Measurements from ENCODE around the gene NDUFA8. TPM values are rescaled to one million over a fixed set of nuclear protein-coding genes. Genes with fewer than 3 reads are reported as not detected.
A peak's percentile ranks its signal among the peaks of the same experiment; 100 is the strongest.

NDUFA8 gene
- polyA plus RNA-seq, 1 donor (not counting 4 experiments of a cell fraction or from before 2014, with no cell fraction given), result 105 TPM

DNA sequence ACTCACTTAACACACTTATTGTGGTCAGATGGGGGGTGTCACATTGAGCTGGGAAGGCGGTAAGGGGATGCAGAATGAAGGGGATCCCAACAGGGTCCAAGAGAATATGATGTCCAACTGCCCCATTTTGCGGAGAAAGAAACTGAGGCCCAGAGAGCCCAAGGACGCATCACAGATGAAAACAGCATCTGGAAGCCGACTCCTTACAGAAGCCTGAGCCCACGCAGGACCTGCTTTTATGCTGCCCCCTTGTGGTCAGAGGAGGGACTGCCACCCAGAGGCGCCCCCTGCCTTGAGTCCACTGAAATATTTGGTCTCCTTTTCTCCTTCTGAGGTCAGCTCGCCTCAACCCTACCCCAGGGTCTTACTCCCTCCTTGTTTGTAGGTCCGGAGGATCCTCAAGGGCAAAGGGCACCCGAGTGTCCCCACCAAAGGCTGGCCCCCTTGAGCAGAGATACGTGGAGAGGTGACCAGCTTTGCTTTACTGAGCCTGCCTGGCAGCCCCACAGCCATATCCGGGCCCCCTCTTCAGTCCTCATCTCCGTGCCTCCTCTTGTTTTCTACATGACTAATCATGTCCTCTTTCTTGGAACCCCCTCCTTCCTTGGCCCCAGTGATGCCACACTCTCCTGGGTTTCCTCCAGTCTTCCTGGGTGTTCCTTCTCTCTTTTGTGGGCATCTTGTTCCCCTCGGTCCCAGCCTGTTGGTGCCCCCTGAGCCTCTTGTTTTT, 36.5 kb downstream of the NDUFA8 start:
- Histone ChIP-seq H3K4me1 (ENCODE audit: control insufficient read depth, extremely low read depth, insufficient read depth, low read length) (peaks cover 22% of the 10 kb centered on the region), H3K4me3 (ENCODE audit: control insufficient read depth in 2 of 3, extremely low read depth in 1 of 3, insufficient read depth in 2 of 3, low read depth in 1 of 3, low read length in 3 of 3) (no peak overlapping the region), H3K27me3 (ENCODE audit: control insufficient read depth, extremely low read depth, insufficient read depth, low read length) (peaks cover 3% of the 10 kb centered on the region), H3K4me2 (ENCODE audit: control insufficient read depth, extremely low read depth, insufficient read depth, low read depth, low read length) (peak overlapping the region; percentile 22), H4K20me1 (ENCODE audit: control insufficient read depth, extremely low read depth, insufficient read depth, low read length) (no peaks in the 10 kb centered on the region), H3K9ac (ENCODE audit: control insufficient read depth, extremely low read depth, insufficient read depth, low read length) (no peak overlapping the region), H3K9me3 (ENCODE audit: control insufficient read depth, low read depth, low read length) (no peaks in the 10 kb centered on the region), H3K27ac (ENCODE audit: control insufficient read depth, insufficient read depth, low read length) (no peak overlapping the region), H2AFZ (ENCODE audit: control insufficient read depth, low read length) (no peak overlapping the region), H3K79me2 (ENCODE audit: control insufficient read depth, insufficient read depth, low read length) (no peaks in the 10 kb centered on the region), H3K9me1 (ENCODE audit: control insufficient read depth, extremely low read depth, insufficient read depth, low read length) (no peaks in the 10 kb centered on the region), H3K36me3 (ENCODE audit: control insufficient read depth in 2 of 2, extremely low read depth in 1 of 2, insufficient read depth in 2 of 2, low read length in 2 of 2) (no peaks in the 10 kb centered on the region)
- dilution Hi-C loops (cut with MboI; ENCODE audit: extremely low pct_ligation_motif_present, low sequenced_read_pairs), result no loop called here
- no peak for TF ChIP-seq EZH2 (IDR thresholded peaks at IDR 0.05; ENCODE audit: low read length)
- TF ChIP-seq, protein P1, sequence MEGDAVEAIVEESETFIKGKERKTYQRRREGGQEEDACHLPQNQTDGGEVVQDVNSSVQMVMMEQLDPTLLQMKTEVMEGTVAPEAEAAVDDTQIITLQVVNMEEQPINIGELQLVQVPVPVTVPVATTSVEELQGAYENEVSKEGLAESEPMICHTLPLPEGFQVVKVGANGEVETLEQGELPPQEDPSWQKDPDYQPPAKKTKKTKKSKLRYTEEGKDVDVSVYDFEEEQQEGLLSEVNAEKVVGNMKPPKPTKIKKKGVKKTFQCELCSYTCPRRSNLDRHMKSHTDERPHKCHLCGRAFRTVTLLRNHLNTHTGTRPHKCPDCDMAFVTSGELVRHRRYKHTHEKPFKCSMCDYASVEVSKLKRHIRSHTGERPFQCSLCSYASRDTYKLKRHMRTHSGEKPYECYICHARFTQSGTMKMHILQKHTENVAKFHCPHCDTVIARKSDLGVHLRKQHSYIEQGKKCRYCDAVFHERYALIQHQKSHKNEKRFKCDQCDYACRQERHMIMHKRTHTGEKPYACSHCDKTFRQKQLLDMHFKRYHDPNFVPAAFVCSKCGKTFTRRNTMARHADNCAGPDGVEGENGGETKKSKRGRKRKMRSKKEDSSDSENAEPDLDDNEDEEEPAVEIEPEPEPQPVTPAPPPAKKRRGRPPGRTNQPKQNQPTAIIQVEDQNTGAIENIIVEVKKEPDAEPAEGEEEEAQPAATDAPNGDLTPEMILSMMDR (optimal IDR thresholded peaks at IDR 0.05 in 1 of 3, IDR thresholded peaks at IDR 0.05 in 1 of 3, conservative IDR thresholded peaks at IDR 0.05 in 1 of 3; ENCODE audit: extremely low read depth in 1 of 3, insufficient read depth in 2 of 3, low read length in 3 of 3), result peak; percentile 98 to 100 (median 100)
- FAIRE-seq, result peak; percentile 73
- no peak for DNase-seq (ENCODE audit: low read depth, low spot score)

DNA sequence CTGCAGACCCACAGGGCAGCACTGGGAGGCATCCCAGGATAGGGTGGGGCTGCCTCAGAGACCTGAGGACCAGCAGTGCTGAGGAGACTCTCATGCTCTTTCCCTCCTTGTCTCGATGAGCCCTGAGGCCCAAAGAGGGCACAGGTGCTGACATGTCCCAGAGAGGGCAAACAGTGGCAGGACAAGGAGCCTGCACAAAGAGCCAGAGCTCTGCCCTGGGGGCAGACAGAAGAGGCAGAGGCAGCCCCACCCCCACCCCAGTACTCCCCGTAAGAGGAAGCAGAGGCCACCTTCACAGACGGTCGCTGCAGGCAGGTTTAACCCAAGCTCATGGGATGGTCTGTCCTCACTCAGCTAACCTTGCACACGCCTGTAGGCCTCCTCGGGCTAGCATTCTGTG, 37.1 kb downstream of the NDUFA8 start:
- Histone ChIP-seq H2AFZ (ENCODE audit: control insufficient read depth, low read length) (no peak overlapping the region), H3K9ac (ENCODE audit: control insufficient read depth, extremely low read depth, insufficient read depth, low read length) (no peak overlapping the region), H3K4me1 (ENCODE audit: control insufficient read depth, extremely low read depth, insufficient read depth, low read length) (peaks cover 22% of the 10 kb centered on the region), H3K79me2 (ENCODE audit: control insufficient read depth, insufficient read depth, low read length) (no peaks in the 10 kb centered on the region), H3K27me3 (ENCODE audit: control insufficient read depth, extremely low read depth, insufficient read depth, low read length) (peaks cover 3% of the 10 kb centered on the region), H3K4me3 (ENCODE audit: control insufficient read depth in 2 of 3, extremely low read depth in 1 of 3, insufficient read depth in 2 of 3, low read depth in 1 of 3, low read length in 3 of 3) (no peak overlapping the region), H3K27ac (ENCODE audit: control insufficient read depth, insufficient read depth, low read length) (no peak overlapping the region), H3K9me1 (ENCODE audit: control insufficient read depth, extremely low read depth, insufficient read depth, low read length) (no peaks in the 10 kb centered on the region), H3K9me3 (ENCODE audit: control insufficient read depth, low read depth, low read length) (no peaks in the 10 kb centered on the region), H3K36me3 (ENCODE audit: control insufficient read depth in 2 of 2, extremely low read depth in 1 of 2, insufficient read depth in 2 of 2, low read length in 2 of 2) (no peaks in the 10 kb centered on the region), H4K20me1 (ENCODE audit: control insufficient read depth, extremely low read depth, insufficient read depth, low read length) (no peaks in the 10 kb centered on the region), H3K4me2 (ENCODE audit: control insufficient read depth, extremely low read depth, insufficient read depth, low read depth, low read length) (no peak overlapping the region)
- DNase-seq (ENCODE audit: low read depth, low spot score) (no peak), FAIRE-seq (no peak)
- TF ChIP-seq, protein P1 (optimal IDR thresholded peaks at IDR 0.05 in 1 of 3, IDR thresholded peaks at IDR 0.05 in 1 of 3, conservative IDR thresholded peaks at IDR 0.05 in 1 of 3; ENCODE audit: extremely low read depth in 1 of 3, insufficient read depth in 2 of 3, low read length in 3 of 3), result no peak
- no peak for TF ChIP-seq EZH2 (IDR thresholded peaks at IDR 0.05; ENCODE audit: low read length)
- dilution Hi-C loops (cut with MboI; ENCODE audit: extremely low pct_ligation_motif_present, low sequenced_read_pairs), result no loop called here
